WI38 (cell line): ENCODE data around the gene PAPSS1.

Source experiments
- H3K4me3 ChIP-seq: 2 replicates; pipeline ENCODE4 v1.5.1; 2011; ENCODE audit warnings: low read depth, mild to moderate bottlenecking, control low read depth, low read length
- CTCF ChIP-seq: IDR thresholded peaks from 2 replicates; pipeline ENCODE4 v1.5.1; 2012; ENCODE audit warnings: low read depth, mild to moderate bottlenecking, control low read depth, low read length

The PAPSS1 gene

GRCh38 chr4:107624024-107624423 lies 96.0 kb downstream of the PAPSS1 start:
- no peak for TF ChIP-seq CTCF

GRCh38 chr4:107622006-107622405 lies 98.0 kb downstream of the PAPSS1 start:
- H3K4me3 ChIP-seq = no peak overlapping the region
- TF ChIP-seq CTCF = no peak

More at GRCh38 chr4:107624024-107624423, 96.0 kb downstream of the PAPSS1 start:
- H3K4me3 ChIP-seq = no peak overlapping the region

GRCh38 chr4:107619731-107620130 lies 100.3 kb downstream of the PAPSS1 start:
- no peak overlapping the region for H3K4me3 ChIP-seq

GRCh38 chr4:107619066-107619465 lies 101.0 kb downstream of the PAPSS1 start:
- TF ChIP-seq CTCF = no peak

More at GRCh38 chr4:107619731-107620130, 100.3 kb downstream of the PAPSS1 start:
- TF ChIP-seq CTCF = no peak

GRCh38 chr4:107618656-107619055 lies 101.4 kb downstream of the PAPSS1 start:
- no peak for TF ChIP-seq CTCF
- H3K4me3 ChIP-seq = no peak overlapping the region

More at GRCh38 chr4:107619066-107619465, 101.0 kb downstream of the PAPSS1 start:
- no peak overlapping the region for H3K4me3 ChIP-seq

- no peak for TF ChIP-seq CTCF
- H3K4me3 ChIP-seq = no peak overlapping the region
Measured at GRCh38 chr4:107616838-107617389, 103.1 kb downstream of the PAPSS1 start.

- H3K4me3 ChIP-seq = no peak overlapping the region
- TF ChIP-seq CTCF = no peak
Measured at GRCh38 chr4:107615809-107616208, 104.2 kb downstream of the PAPSS1 start.
